ENCODE data around the gene TMEM141. TPM values are rescaled to one million over a fixed set of nuclear protein-coding genes. Genes with fewer than 3 reads are reported as not detected.

The TMEM141 gene
- total and polyA plus RNA-seq, 5 donors: 73.6 to 158 (median 102) TPM

DNA sequence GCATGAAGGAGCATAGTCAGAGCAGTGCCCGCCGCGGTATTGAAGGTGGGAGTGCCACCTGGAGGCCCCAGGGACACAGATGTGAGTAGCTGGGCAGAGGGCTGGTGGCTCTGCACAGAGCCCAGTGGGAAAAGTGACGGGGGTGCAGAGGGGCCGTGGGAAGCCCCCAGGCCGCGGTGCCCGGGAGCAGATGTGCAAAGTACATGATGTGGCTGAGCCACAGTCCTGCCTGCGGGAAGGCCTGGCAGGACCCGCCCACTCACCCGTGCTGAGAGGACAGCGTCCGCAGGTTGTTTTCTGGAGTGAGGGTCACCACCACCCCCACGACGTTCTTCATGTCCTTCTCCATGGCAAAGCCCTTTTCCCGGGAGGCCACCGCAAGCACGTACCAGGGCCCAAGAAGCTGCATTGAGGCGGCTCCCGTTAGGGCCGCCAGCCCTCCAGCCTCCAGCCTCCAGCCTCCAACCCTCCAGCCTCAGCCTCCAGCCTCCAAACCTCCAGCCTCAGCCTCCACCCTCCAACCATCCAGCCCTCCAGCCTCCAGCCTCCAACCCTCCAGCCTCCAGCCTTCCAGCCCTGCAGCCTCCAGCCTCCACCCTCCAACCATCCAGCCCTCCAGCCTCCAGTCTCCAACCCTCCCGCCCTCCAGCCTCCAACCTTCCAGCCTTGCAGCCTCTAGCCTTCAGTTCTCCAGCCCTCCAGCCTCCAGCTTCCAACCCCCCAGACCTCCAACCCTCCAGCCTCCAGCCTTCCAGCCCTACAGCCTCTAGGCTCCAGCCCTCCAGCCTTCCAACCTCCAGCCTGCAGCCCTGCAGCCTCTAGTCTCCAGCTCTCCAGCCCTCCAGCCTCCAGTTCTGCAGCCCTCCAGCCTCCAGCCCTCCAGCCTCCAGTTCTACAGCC, 43.7 kb upstream of the TMEM141 start:
- Histone ChIP-seq H3K9me3 (ENCODE audit: control insufficient read depth, low read length) (no peaks in the 10 kb centered on the region), H3K4me3 (ENCODE audit: low read length) (no peak overlapping the region), H3K4me1 (ENCODE audit: control insufficient read depth, insufficient read depth, low read length) (no peaks in the 10 kb centered on the region), H3K27me3 (ENCODE audit: control insufficient read depth, insufficient read depth) (no peaks in the 10 kb centered on the region), H3K27ac (ENCODE audit: low read length) (no peak overlapping the region)
- 90% methylated on average over 22 of the region's 22 CpGs for WGBS
- intact Hi-C loops (cut with DNase I): no loop called here
- peak in 2 of 3 donors; percentile 33 to 40 for DNase-seq
- ATAC-seq: no peak

DNA sequence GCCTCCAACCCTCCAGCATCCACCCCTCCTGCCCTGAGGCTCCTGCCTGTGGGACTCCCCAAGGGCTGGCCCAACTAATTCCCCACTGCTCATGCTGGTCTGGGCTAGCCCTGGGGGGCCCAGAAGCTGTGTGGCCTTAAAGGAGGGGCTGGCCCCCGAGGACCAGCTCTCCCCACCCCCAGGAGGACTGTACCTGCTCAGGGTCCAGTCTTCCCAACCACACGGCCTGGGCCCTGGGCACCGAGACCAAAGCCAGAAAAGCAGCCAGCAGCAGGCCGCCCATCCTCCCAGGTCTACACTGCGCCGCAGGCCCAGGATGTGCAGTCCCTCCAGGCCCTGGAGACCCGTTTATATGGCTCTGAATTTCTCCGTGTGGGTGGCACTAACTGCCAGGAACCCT, 42.9 kb upstream of the TMEM141 start, which contains the start of gene LCN6:
TSS of gene LCN6 (minus strand) at position 325 of the 400 bp plus-strand sequence. CDS start at position 283, 42 bp downstream.
- no peak within 1 kb of the TSS for H3K4me3 ChIP-seq (ENCODE audit: low read length)
- WGBS: 74% methylated on average over 8 of the region's 8 CpGs
- H3K27me3 ChIP-seq (ENCODE audit: control insufficient read depth, insufficient read depth): no peaks in the 10 kb centered on the region
- ATAC-seq: no peak
- peak within 1 kb of the TSS; percentile 40 for H3K27ac ChIP-seq (ENCODE audit: low read length)
- peak in 1 of 3 donors; percentile 23 for DNase-seq
- H3K4me1 ChIP-seq (ENCODE audit: control insufficient read depth, insufficient read depth, low read length): no peaks in the 10 kb centered on the region
- H3K9me3 ChIP-seq (ENCODE audit: control insufficient read depth, low read length): no peaks in the 10 kb centered on the region
- intact Hi-C loops (cut with DNase I): no loop called here

DNA sequence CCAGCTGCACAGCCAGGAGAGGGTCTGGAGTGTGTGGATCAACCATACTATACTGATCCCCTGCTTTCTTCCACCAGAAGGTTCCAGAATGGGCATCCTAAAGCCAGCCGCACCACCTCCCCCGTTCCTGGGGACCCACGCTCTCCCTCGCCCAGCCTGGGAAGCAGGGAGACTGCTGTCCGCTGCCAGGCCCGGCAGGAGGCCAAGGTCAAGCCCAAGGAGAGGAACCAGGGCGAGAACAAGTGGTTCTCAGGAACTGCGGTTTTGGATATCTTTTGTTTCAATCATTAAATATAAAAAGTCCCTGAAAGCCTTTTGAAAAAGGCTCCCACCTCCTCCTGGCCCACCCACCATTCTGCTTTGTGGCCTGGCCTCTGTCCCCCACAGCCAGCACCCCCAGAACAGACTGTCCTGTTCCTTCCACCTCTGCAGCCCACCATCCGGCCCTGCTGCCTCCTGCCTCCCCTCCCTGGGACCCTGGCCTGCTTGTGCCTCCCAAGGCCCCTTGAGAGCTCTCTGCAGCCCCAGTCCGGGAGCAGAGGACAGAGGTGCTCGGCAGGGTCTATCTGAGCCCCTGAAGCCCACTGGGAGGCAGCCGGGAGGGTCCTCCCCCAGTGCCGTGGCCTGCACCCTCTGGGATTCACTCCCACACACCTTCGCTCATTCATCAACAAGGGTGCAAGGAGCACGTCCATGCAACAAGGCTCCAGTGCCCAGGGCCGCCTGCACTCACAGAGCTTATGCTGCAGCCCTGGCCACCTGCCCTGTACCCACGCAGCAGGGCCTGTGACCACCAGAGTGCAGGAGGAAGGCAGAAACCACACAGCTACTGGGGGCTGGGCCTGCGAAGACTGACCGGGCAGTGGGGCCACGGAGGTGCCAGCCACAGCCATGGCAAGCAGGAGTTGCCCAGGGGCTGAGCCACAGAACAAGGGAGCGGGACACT, 42.2 kb upstream of the TMEM141 start:
- H3K27ac ChIP-seq (ENCODE audit: low read length): peak overlapping the region; percentile 40
- intact Hi-C loops (cut with DNase I): no loop called here
- H3K27me3 ChIP-seq (ENCODE audit: control insufficient read depth, insufficient read depth): no peaks in the 10 kb centered on the region
- DNase-seq (peak in 2 of 3 donors; percentile 76 to 79), ATAC-seq (peak; percentile 16 to 25)
- no peak overlapping the region for H3K4me3 ChIP-seq (ENCODE audit: low read length)
- H3K4me1 ChIP-seq (ENCODE audit: control insufficient read depth, insufficient read depth, low read length): no peaks in the 10 kb centered on the region
- 65% methylated on average over 21 of the region's 21 CpGs for WGBS
- H3K9me3 ChIP-seq (ENCODE audit: control insufficient read depth, low read length): no peaks in the 10 kb centered on the region

DNA sequence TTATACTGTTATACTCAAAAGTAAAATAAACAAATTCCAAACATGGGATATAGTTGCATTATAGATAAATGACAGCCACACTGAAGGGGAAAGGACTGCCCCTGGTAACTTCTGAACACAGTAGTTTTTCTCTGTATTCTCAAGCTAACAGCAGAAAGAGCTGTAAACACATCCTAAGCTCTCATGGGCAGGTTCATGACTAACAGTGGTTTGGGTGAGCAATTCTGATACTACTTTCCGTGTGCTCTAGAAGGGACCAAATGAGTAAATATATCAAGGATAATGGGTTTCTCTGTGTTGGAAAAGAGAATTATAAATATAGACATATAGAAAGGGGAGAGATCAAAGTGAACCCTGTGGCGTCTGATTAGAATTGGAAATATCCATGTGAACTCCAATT, 40.6 kb upstream of the TMEM141 start:
- no peak overlapping the region for H3K4me3 ChIP-seq (ENCODE audit: low read length)
- no peaks in the 10 kb centered on the region for H3K9me3 ChIP-seq (ENCODE audit: control insufficient read depth, low read length)
- 65% methylated on average over 2 of the region's 2 CpGs for WGBS
- H3K27me3 ChIP-seq (ENCODE audit: control insufficient read depth, insufficient read depth): no peaks in the 10 kb centered on the region
- ATAC-seq: no peak
- intact Hi-C loops (cut with DNase I): no loop called here
- DNase-seq: no peak
- H3K27ac ChIP-seq (ENCODE audit: low read length): no peak overlapping the region
- no peaks in the 10 kb centered on the region for H3K4me1 ChIP-seq (ENCODE audit: control insufficient read depth, insufficient read depth, low read length)

DNA sequence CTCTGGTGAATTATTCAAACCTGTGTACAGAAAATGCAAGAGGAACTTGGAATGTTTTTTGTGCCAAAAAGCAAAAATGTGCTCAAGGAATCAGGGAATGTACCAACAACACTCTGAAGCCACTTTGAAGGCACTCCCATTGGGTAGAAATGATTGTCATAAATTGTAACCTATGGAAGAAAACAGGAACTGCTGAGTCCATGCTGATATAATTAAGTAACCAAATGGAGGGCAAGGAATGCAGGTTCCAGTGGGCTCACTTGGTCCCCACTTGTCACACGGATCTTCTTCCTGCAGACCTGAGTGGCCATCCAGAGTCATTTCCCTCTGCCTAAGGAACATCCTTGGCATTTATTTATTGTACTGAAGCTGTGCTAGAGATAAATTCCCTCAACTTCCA, 39.9 kb upstream of the TMEM141 start:
- H3K9me3 ChIP-seq (ENCODE audit: control insufficient read depth, low read length): no peaks in the 10 kb centered on the region
- ATAC-seq (no peak), DNase-seq (no peak)
- 90% methylated on average over 1 of the region's 1 CpG for WGBS
- H3K27ac ChIP-seq (ENCODE audit: low read length): no peak overlapping the region
- no peak overlapping the region for H3K4me3 ChIP-seq (ENCODE audit: low read length)
- no peaks in the 10 kb centered on the region for H3K27me3 ChIP-seq (ENCODE audit: control insufficient read depth, insufficient read depth)
- no peaks in the 10 kb centered on the region for H3K4me1 ChIP-seq (ENCODE audit: control insufficient read depth, insufficient read depth, low read length)
- intact Hi-C loops (cut with DNase I): no loop called here

DNA sequence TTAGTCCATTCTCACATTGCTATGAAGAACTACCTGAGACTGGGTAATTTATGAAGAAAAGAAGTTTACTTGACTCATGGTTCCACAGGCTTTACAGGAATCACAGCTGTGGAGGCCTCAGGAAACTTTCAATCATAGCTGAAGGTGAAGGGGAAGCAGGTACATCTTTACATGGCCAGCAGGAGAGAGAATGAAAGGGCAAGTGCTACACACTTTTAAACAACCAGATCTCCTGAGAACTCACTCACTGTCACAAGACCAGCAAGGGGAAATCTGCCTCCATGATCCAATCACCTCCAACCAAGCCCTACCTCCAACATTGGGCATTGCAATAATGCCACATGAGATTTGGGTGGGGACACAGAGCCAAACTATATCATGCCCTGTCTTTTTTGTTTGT, 39.3 kb upstream of the TMEM141 start:
- H3K27me3 ChIP-seq (ENCODE audit: control insufficient read depth, insufficient read depth): no peaks in the 10 kb centered on the region
- no peak overlapping the region for H3K4me3 ChIP-seq (ENCODE audit: low read length)
- no peaks in the 10 kb centered on the region for H3K9me3 ChIP-seq (ENCODE audit: control insufficient read depth, low read length)
- DNase-seq: no peak
- intact Hi-C loops (cut with DNase I): no loop called here
- no peak overlapping the region for H3K27ac ChIP-seq (ENCODE audit: low read length)
- ATAC-seq: no peak
- no peaks in the 10 kb centered on the region for H3K4me1 ChIP-seq (ENCODE audit: control insufficient read depth, insufficient read depth, low read length)

DNA sequence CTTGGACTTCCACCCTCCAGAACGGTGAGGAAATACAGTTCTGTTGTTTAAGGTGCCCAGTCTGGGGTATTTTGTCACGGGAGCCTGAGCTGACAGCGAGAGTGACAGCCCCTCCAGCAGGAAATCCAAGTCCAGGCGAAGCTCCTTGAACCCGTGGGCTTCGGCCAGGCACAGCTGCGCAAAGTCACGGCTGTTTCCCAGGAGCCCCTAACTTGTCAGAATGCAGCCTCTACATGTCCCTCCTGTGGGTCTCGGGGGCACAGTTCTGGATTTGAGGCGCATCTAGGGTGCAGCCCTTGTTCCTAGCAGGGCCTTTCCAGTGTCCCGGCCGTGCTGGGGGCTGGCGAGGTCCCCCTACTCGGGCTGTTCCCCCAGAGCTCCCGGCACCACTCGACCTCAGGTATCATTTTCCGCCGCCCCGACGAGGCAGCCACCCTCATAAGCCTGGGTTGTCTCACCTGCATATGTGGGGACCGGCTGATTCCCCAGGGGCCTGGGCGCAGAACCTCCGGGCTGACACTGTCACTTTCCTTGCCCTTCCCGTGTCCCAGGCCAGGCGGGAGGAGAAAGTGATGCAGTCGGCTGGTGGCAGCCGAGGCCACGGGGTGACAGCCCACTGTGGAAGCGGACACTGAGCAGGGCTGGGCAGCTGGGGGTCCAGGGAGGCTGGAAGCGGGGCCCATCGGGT, 37.6 kb upstream of the TMEM141 start:
- no peaks in the 10 kb centered on the region for H3K27me3 ChIP-seq (ENCODE audit: control insufficient read depth, insufficient read depth)
- no peak overlapping the region for H3K27ac ChIP-seq (ENCODE audit: low read length)
- no peak for ATAC-seq
- H3K9me3 ChIP-seq (ENCODE audit: control insufficient read depth, low read length): no peaks in the 10 kb centered on the region
- intact Hi-C loops (cut with DNase I): no loop called here
- no peak overlapping the region for H3K4me3 ChIP-seq (ENCODE audit: low read length)
- whole genome bisulfite sequencing: 88% methylated on average over 31 of the region's 31 CpGs
- DNase-seq: peak in 1 of 3 donors; percentile 51
- no peaks in the 10 kb centered on the region for H3K4me1 ChIP-seq (ENCODE audit: control insufficient read depth, insufficient read depth, low read length)

DNA sequence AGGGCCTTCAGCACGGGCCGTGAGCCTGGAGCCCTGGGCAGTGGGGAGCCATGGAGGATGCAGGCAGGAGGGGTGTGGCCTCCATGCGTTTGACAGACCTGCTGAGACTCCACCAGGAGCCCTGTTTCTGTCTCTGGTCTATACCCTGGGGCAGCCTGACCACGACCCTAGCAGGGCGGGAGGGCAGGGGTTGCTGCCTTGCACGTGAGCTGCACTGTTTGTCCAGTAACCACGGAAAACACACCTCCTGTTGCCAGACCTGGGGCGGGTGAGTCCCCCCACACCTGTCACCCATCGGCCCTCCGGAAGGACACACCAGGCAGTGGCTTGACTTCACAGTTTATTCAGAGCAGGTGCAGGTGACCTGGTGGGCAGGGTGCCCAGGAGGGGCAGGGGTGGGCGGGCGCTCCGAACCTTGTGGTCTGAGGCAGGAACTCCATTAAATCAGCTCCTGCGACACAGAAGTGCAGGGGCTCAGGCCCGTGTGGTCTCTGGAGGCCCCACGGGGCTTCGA, 37.0 kb upstream of the TMEM141 start:
- Histone ChIP-seq H3K9me3 (ENCODE audit: control insufficient read depth, low read length) (no peaks in the 10 kb centered on the region), H3K27me3 (ENCODE audit: control insufficient read depth, insufficient read depth) (no peaks in the 10 kb centered on the region), H3K4me1 (ENCODE audit: control insufficient read depth, insufficient read depth, low read length) (no peaks in the 10 kb centered on the region), H3K27ac (ENCODE audit: low read length) (no peak overlapping the region), H3K4me3 (ENCODE audit: low read length) (no peak overlapping the region)
- DNase-seq (no peak), ATAC-seq (no peak)
- intact Hi-C loops (cut with DNase I): no loop called here
- WGBS: 78% methylated on average over 17 of the region's 17 CpGs

DNA sequence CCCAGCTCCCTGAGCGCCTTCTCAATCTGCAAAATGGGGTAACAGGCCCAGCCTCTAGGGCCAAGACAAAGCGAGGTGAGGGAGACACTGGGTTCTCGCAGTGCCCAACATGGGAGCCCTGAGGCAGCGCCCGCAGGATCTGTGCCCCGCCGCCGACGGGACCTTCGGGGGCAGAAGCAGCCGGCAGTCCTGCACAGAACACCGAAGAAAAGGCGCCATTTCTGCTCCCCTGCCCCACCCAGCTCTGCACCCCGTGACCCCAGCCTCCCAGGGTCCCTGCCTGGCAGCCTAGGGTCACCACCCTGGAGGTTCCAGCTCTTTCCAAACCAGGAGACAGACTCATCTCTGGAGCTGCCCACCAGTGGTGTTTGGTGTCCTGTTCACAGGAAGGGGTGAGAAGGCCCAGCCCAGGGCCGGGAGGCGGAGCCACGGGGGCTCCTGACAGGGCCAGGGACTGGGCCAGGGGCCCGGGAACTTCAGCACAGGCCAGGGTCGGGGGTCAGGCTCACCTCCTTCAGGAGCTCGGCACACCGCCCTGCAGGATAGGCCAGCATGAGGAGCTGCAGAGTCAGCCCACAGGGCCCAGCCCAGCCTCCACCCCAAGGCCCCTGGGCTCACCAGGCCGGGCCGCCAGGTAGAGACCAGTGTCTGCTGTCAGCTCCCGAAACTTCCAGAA, 36.4 kb upstream of the TMEM141 start:
- H3K27me3 ChIP-seq (ENCODE audit: control insufficient read depth, insufficient read depth): no peaks in the 10 kb centered on the region
- H3K9me3 ChIP-seq (ENCODE audit: control insufficient read depth, low read length): no peaks in the 10 kb centered on the region
- H3K4me3 ChIP-seq (ENCODE audit: low read length): no peak overlapping the region
- intact Hi-C loops (cut with DNase I): no loop called here
- H3K27ac ChIP-seq (ENCODE audit: low read length): no peak overlapping the region
- DNase-seq (peak in 1 of 3 donors; percentile 56), ATAC-seq (no peak)
- no peaks in the 10 kb centered on the region for H3K4me1 ChIP-seq (ENCODE audit: control insufficient read depth, insufficient read depth, low read length)
- WGBS: 80% methylated on average over 24 of the region's 24 CpGs
